ENCODE results near the gene CKLF.

DNA sequence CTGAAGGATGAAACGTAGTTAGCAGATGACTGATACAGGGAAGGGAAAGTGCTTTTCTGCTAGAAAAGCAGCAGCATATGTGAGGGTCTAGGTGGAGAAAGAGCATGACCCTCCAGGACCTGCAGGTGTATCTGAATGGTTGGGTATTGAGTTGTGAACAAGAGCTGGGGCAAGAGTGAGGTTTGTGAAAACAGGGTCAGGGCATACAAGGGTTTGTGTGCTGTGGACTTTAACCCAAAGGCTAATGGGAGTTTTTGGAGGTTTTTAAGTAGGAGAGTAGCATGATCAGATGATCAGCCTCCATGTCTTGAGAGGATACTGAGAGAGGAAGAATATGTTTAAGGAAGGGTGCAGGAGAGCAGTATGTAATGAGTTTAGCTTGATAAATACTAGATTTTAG, 7.7 kb downstream of the CKLF start:
- TF ChIP-seq EZH2phosphoT487 (conservative IDR thresholded peaks at IDR 0.05; ENCODE audit: low read length) (no peak), CTCF (IDR thresholded peaks at IDR 0.05; ENCODE audit: insufficient read depth, low read length, poor library complexity, severe bottlenecking) (no peak)
